Activated naive CD8-positive, alpha-beta T cell treated with anti-CD3 and anti-CD28 coated beads, Interleukin-2, amount 50 U/mL, for 24 hours (primary cell): ENCODE measurements around the gene DCAF11.

Experiments
- ATAC-seq: fragments of 150-1000 bp; cut with Tn5 transposase; one replicate; pipeline ENCODE4 v1.10.0; 2021
- DNase-seq: peaks from one replicate; pipeline ENCODE4 v3.0.0; 2021
- H3K27ac Mint-ChIP-seq: one replicate; pipeline ENCODE4 v1.8.0; 2021; ENCODE audit warnings: mild to moderate bottlenecking, mixed read lengths
- H3K27me3 Mint-ChIP-seq: one replicate; pipeline ENCODE4 v1.8.0; 2021; ENCODE audit warnings: mixed read lengths
- H3K36me3 Mint-ChIP-seq: one replicate; pipeline ENCODE4 v1.8.0; 2021; ENCODE audit warnings: low read depth, mixed read lengths
- H3K4me1 Mint-ChIP-seq: one replicate; pipeline ENCODE4 v1.8.0; 2021; ENCODE audit warnings: mixed read lengths
- H3K4me3 Mint-ChIP-seq: one replicate; pipeline ENCODE4 v1.8.0; 2021; ENCODE audit warnings: mild to moderate bottlenecking, moderate library complexity, mixed read lengths
- H3K9me3 Mint-ChIP-seq: one replicate; pipeline ENCODE4 v1.8.0; 2021; ENCODE audit warnings: mixed read lengths

Gene DCAF11

GRCh38 chr14:24086193-24086955 is 28.2 kb upstream of the DCAF11 start:
- DNase-seq (no peak), ATAC-seq (no peak)
- Mint-ChIP-seq H3K27me3 (no peaks in the 10 kb centered on the region), H3K36me3 (no peaks in the 10 kb centered on the region), H3K4me1 (peaks cover 8% of the 10 kb centered on the region), H3K9me3 (no peaks in the 10 kb centered on the region), H3K27ac (no peak overlapping the region), H3K4me3 (no peak overlapping the region)

- Mint-ChIP-seq H3K27me3 (no peaks in the 10 kb centered on the region), H3K4me3 (no peak overlapping the region), H3K27ac (no peak overlapping the region), H3K9me3 (no peaks in the 10 kb centered on the region), H3K36me3 (no peaks in the 10 kb centered on the region), H3K4me1 (peaks cover 5% of the 10 kb centered on the region)
- ATAC-seq: no peak
- no peak for DNase-seq
These were observed 27.6 kb upstream of the DCAF11 start for GRCh38 chr14:24087004-24087403.

DNA sequence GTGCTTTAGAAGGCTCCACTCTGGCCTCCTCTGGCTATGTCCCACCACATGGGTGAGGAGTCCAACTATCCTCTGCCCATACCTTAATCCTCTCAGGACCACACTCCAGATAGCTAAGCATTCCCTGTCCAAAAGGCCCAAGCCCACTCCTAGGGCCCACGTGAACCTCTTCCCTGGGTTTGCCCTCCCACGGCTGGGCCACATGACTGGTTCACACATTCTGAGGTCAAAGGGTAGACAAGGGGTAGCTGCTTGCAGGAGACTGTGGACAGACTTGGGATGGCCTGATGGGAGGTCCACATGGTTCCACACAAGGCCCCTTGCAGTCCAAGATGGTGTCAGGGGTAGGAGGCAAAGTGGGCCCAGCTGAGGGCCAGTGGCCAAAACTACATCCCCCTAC is 26.5 kb upstream of the DCAF11 start:
- Mint-ChIP-seq H3K36me3 (no peaks in the 10 kb centered on the region), H3K27me3 (no peaks in the 10 kb centered on the region), H3K27ac (no peak overlapping the region), H3K4me1 (peaks cover 5% of the 10 kb centered on the region), H3K9me3 (no peaks in the 10 kb centered on the region), H3K4me3 (no peak overlapping the region)
- no peak for ATAC-seq
- no peak for DNase-seq

DNA sequence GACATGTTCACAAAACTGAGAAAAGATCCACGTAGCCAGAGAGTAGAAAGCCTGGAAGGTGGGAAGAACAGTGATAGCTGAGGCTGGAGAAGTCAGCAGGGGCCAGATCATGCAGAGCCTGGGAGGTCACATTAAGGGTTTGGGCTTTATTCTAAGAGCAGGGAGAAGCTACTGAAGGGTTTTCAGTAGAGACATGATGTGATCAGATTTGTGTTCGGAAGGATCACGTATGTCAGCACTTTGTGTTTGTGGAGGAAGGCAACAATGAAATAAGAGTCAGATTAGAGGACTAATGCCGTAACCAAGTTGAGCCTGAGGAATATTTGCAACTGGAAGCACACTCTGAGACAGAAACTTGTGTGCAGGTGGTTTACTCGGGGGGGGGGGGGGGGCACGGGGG is 24.7 kb upstream of the DCAF11 start:
- Mint-ChIP-seq H3K9me3 (no peaks in the 10 kb centered on the region), H3K4me3 (no peak overlapping the region), H3K4me1 (peaks cover 10% of the 10 kb centered on the region), H3K27me3 (no peaks in the 10 kb centered on the region), H3K36me3 (peaks cover under 1% of the 10 kb centered on the region), H3K27ac (no peak overlapping the region)
- DNase-seq (no peak), ATAC-seq (no peak)

GRCh38 chr14:24092110-24092504 is 22.5 kb upstream of the DCAF11 start:
- H3K4me3 Mint-ChIP-seq: no peak overlapping the region
- H3K27me3 Mint-ChIP-seq: no peaks in the 10 kb centered on the region
- H3K27ac Mint-ChIP-seq: peak overlapping the region; percentile 37
- H3K9me3 Mint-ChIP-seq: no peaks in the 10 kb centered on the region
- peaks cover 18% of the 10 kb centered on the region for H3K36me3 Mint-ChIP-seq
- DNase-seq: no peak
- ATAC-seq: no peak
- peaks cover 25% of the 10 kb centered on the region for H3K4me1 Mint-ChIP-seq

- Mint-ChIP-seq H3K4me1 (peaks cover 25% of the 10 kb centered on the region), H3K27me3 (no peaks in the 10 kb centered on the region), H3K27ac (peak overlapping the region; percentile 97), H3K4me3 (peak overlapping the region; percentile 98), H3K36me3 (peaks cover 18% of the 10 kb centered on the region), H3K9me3 (no peaks in the 10 kb centered on the region)
- DNase-seq (no peak), ATAC-seq (no peak)
These were observed 21.9 kb upstream of the DCAF11 start for GRCh38 chr14:24092505-24093206.

- H3K27me3 Mint-ChIP-seq: no peaks in the 10 kb centered on the region
- no peaks in the 10 kb centered on the region for H3K9me3 Mint-ChIP-seq
- peaks cover 25% of the 10 kb centered on the region for H3K4me1 Mint-ChIP-seq
- DNase-seq (no peak), ATAC-seq (no peak)
- peaks cover 23% of the 10 kb centered on the region for H3K36me3 Mint-ChIP-seq
- H3K27ac Mint-ChIP-seq: peak overlapping the region; percentile 97
- H3K4me3 Mint-ChIP-seq: peak overlapping the region; percentile 98
These were observed 21.2 kb upstream of the DCAF11 start for GRCh38 chr14:24093207-24093900.

- H3K9me3 Mint-ChIP-seq: no peaks in the 10 kb centered on the region
- peak; percentile 90 for DNase-seq
- ATAC-seq: peak; percentile 81
- H3K27ac Mint-ChIP-seq: peak within 1 kb of the TSS; percentile 97
- peaks cover 23% of the 10 kb centered on the region for H3K36me3 Mint-ChIP-seq
- no peaks in the 10 kb centered on the region for H3K27me3 Mint-ChIP-seq
- H3K4me3 Mint-ChIP-seq: peak within 1 kb of the TSS; percentile 98
- H3K4me1 Mint-ChIP-seq: peaks cover 25% of the 10 kb centered on the region
These were observed 20.4 kb upstream of the DCAF11 start, which contains the start of gene PCK2 for GRCh38 chr14:24093901-24094840. TSS of gene PCK2 (plus strand) at chr14:24094311. CDS start at chr14:24094406, 95 bp downstream.

- Mint-ChIP-seq H3K36me3 (peaks cover 28% of the 10 kb centered on the region), H3K27ac (peak overlapping the region; percentile 97), H3K4me1 (peaks cover 25% of the 10 kb centered on the region), H3K4me3 (peak overlapping the region; percentile 98), H3K9me3 (no peaks in the 10 kb centered on the region), H3K27me3 (no peaks in the 10 kb centered on the region)
- DNase-seq: peak; percentile 20
- no peak for ATAC-seq
These were observed 19.7 kb upstream of the DCAF11 start for GRCh38 chr14:24094841-24095270.

DNA sequence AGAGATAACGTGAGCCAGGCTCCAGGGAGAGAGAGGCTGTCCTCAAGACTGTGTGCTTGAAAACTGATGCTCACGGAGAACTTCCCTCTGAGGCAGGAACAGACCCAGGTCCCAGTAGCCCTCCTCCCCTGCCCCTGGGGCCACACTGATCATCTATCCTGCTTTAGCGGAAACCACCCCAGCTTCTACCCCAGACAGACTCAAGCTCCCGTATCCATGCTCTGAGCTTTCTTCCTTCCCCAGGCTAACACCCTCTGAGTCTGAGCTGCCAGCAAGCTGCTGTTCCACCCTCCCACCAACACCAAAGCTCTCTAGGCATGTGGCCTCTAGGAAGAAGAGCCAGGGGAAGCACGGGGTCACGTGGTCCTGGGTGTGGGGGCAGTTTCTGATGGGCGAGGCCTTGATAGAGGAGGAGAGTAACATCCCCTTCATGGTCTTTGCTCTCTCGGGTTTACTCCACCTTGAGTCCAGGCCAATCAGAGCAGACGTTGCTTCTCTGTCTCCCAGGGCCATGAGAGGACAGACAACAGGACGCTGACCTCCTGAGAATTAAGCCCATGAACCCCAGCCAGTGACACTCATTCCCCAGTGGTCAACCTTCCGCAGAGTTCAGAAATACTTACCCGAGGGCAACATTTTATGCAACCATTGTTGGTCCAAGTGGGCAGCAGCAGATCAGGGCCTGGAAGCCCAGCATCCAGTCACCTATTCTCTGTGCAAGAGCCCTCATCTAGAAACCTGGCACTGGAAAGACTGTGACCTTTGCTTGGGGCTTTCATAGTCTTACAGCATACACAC is 19.1 kb upstream of the DCAF11 start:
- Mint-ChIP-seq H3K9me3 (no peaks in the 10 kb centered on the region), H3K27ac (peak overlapping the region; percentile 97), H3K36me3 (peaks cover 34% of the 10 kb centered on the region), H3K27me3 (no peaks in the 10 kb centered on the region), H3K4me1 (peaks cover 25% of the 10 kb centered on the region), H3K4me3 (peak overlapping the region; percentile 98)
- DNase-seq (peak; percentile 76), ATAC-seq (peak; percentile 65)

DNA sequence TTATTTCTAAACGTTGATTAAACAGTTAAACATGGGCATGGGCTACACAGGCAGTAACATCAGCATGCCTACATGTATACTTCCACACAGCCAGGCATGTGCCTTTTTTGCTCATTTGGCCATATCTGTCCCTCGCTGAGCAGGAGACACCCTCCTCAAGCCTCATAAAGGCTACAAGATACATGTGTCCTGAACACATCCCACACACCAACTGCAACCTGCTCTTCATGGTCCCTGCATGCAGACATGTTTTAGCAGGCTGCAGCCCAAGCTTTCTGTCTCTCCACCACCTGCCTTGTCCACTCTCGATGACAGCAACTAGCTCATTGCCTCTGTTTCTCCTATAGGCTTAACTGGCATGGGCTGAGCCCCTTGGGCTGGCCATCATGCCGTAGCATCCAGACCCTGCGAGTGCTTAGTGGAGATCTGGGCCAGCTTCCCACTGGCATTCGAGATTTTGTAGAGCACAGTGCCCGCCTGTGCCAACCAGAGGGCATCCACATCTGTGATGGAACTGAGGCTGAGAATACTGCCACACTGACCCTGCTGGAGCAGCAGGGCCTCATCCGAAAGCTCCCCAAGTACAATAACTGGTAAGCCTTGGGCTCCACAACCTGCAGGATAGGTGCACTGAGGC is 17.9 kb upstream of the DCAF11 start:
- DNase-seq (no peak), ATAC-seq (no peak)
- no peaks in the 10 kb centered on the region for H3K9me3 Mint-ChIP-seq
- H3K4me3 Mint-ChIP-seq: peak overlapping the region; percentile 52
- H3K36me3 Mint-ChIP-seq: peaks cover 41% of the 10 kb centered on the region
- H3K27me3 Mint-ChIP-seq: no peaks in the 10 kb centered on the region
- peaks cover 25% of the 10 kb centered on the region for H3K4me1 Mint-ChIP-seq
- peak overlapping the region; percentile 54 for H3K27ac Mint-ChIP-seq

- Mint-ChIP-seq H3K27me3 (no peaks in the 10 kb centered on the region), H3K9me3 (no peaks in the 10 kb centered on the region), H3K4me3 (no peak overlapping the region), H3K4me1 (peaks cover 19% of the 10 kb centered on the region), H3K36me3 (peaks cover 54% of the 10 kb centered on the region), H3K27ac (no peak overlapping the region)
- DNase-seq (no peak), ATAC-seq (no peak)
These were observed 16.2 kb upstream of the DCAF11 start for GRCh38 chr14:24098229-24098926.
